H1 (cell line): ENCODE results near the gene NLRP7. TPM values are rescaled to one million over a fixed set of nuclear protein-coding genes. Genes with fewer than 3 reads are reported as not detected.

ENCODE experiments used
- CEBPB ChIP-seq: IDR thresholded peaks from 2 replicates; pipeline ENCODE4 v1.6.1; 2012; ENCODE audit warnings: low read depth, low read length
- EP300 ChIP-seq, 2 experiments: IDR thresholded peaks; 1 replicate in 1 of 2; 2 replicates in 1 of 2; pipeline ENCODE4 v1.6.1; 2011 to 2012; ENCODE audit warnings: low read depth in 2 of 2, low read length in 2 of 2, mild to moderate bottlenecking in 2 of 2, borderline replicate concordance in 1 of 2, inconsistent platforms in 1 of 2, moderate library complexity in 1 of 2
- RBBP5 ChIP-seq: IDR thresholded peaks from 2 replicates; pipeline ENCODE4 v1.7.1; 2012; ENCODE audit warnings: low read depth, mild to moderate bottlenecking, inconsistent platforms, low read length, moderate library complexity, borderline replicate concordance
- SP4 ChIP-seq: IDR thresholded peaks from 2 replicates; pipeline ENCODE4 v1.6.1; 2012; ENCODE audit warnings: low read length, inconsistent platforms
- polyA plus RNA-seq, 7 experiments: library from polyadenylated mRNA; depleted of rRNA in 3 of 7; stranded (reverse) in 5 of 7; unstranded in 2 of 7; fragments of >200 nt in 5 of 7; fragments of 200-250 nt in 2 of 7; gene quantifications; 1 replicate in 5 of 7; 2 replicates in 1 of 7; 4 replicates in 1 of 7; pipeline versions ENCODE4 v1.2.1 to v1.2.3, GENCODE V29; 2011 to 2013; ENCODE audit warnings: missing spikeins in 2 of 7, mixed read lengths in 2 of 7
- total RNA-seq: library from RNA; stranded (reverse); fragmentation: NEBNext Ultra II Directional; extraction: Animal tissue kit (Norgen Biotek cat#: 25700); gene quantifications from 2 replicates; pipeline ENCODE4 v1.2.1, GENCODE V29; 2021

The NLRP7 gene
- total and polyA plus RNA-seq, 2 of the 8 experiments (the other 6 are each of a cell fraction or from before 2014, with no cell fraction given) = 0.91 to 1.2 TPM

DNA sequence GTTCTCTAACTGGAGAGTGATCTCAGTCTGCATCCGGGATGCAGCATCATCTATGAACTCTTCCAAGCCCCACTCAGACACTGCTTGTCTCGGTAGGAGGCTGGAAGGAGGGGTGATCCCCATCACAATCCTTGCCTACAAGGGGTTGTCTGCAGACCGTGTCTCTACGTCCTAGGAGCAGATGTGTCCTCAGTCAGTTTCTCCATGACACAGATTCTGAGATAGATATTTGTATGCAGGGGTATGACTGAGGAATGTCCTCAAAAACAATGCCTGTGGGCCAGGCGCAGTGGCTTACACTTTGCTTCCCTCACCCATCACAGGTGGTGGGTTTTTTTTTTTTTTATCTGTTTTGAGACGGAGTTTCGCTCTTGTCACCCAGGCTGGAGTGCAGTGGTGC is 40.5 kb downstream of the NLRP7 start (continued):
- TF ChIP-seq SP4 = no peak
- no peak for TF ChIP-seq RBBP5
- no peak for TF ChIP-seq CEBPB
- TF ChIP-seq EP300 (IDR thresholded peaks at IDR 0.05; ENCODE audit: borderline replicate concordance in 1 of 2, low read depth in 2 of 2, low read length in 2 of 2) = no peak
